Neural crest cell (in vitro differentiated cells): Measurements from ENCODE around the gene MYH7. TPM values are rescaled to one million over a fixed set of nuclear protein-coding genes. Genes with fewer than 3 reads are reported as not detected.
"Not testable (repeated sequence)": the region's sequence is repeated elsewhere in the genome, so short reads cannot be mapped to it uniquely, and the experiment has no call there.

ENCODE experiments used
- DNase-seq: peaks from one replicate; pipeline ENCODE4 v3.0.0; 2021; ENCODE audit warnings: low read depth, mixed read lengths, low spot score
- H3K27ac Mint-ChIP-seq: one replicate; pipeline ENCODE4 v1.8.0; 2021; ENCODE audit warnings: mild to moderate bottlenecking, mixed read lengths; ENCODE audit not compliant: unreplicated experiment
- H3K27me3 Mint-ChIP-seq: 2 replicates; pipeline ENCODE4 v1.8.0; 2021; ENCODE audit warnings: low read depth, mild to moderate bottlenecking, mixed read lengths
- H3K36me3 Mint-ChIP-seq: 2 replicates; pipeline ENCODE4 v1.8.0; 2021; ENCODE audit warnings: low read depth, mild to moderate bottlenecking, mixed read lengths
- H3K4me1 Mint-ChIP-seq: 2 replicates; pipeline ENCODE4 v1.8.0; 2021; ENCODE audit warnings: mixed read lengths
- H3K4me3 Mint-ChIP-seq: one replicate; pipeline ENCODE4 v1.8.0; 2021; ENCODE audit warnings: mild to moderate bottlenecking, mixed read lengths
- H3K9me3 Mint-ChIP-seq: 2 replicates; pipeline ENCODE4 v1.8.0; 2021; ENCODE audit warnings: mixed read lengths
- CTCF ChIP-seq: fragments of 200-600 bp; sonication (generic); conservative IDR thresholded peaks from 2 replicates; pipeline ENCODE4 v1.5.0; 2021; ENCODE audit warnings: antibody characterized with exemption, mild to moderate bottlenecking
- total RNA-seq: library from RNA; stranded (reverse); gene quantifications from 2 replicates; pipeline ENCODE4 v1.2.1, GENCODE V29; 2021

MYH7 gene
- total RNA-seq, 1 donor from 2014 or later: 0.05 TPM

GRCh38 chr14:23465261-23465660, 29.8 kb upstream of the MYH7 start:
- DNase-seq: no peak
- Mint-ChIP-seq H3K4me1 (peaks cover 5% of the 10 kb centered on the region), H3K9me3 (no peaks in the 10 kb centered on the region), H3K36me3 (no peaks in the 10 kb centered on the region), H3K4me3 (peak overlapping the region; percentile 28), H3K27me3 (peaks cover 7% of the 10 kb centered on the region), H3K27ac (no peak overlapping the region)
- TF ChIP-seq CTCF: no peak

GRCh38 chr14:23464700-23465099, 29.2 kb upstream of the MYH7 start:
- peaks cover 10% of the 10 kb centered on the region for H3K27me3 Mint-ChIP-seq
- peaks cover 5% of the 10 kb centered on the region for H3K4me1 Mint-ChIP-seq
- H3K9me3 Mint-ChIP-seq: no peaks in the 10 kb centered on the region
- DNase-seq: no peak
- no peak overlapping the region for H3K27ac Mint-ChIP-seq
- H3K36me3 Mint-ChIP-seq: no peaks in the 10 kb centered on the region
- no peak overlapping the region for H3K4me3 Mint-ChIP-seq
- TF ChIP-seq CTCF: no peak

- Mint-ChIP-seq H3K4me1 (peaks cover 5% of the 10 kb centered on the region), H3K9me3 (no peaks in the 10 kb centered on the region), H3K36me3 (no peaks in the 10 kb centered on the region), H3K27me3 (peaks cover 22% of the 10 kb centered on the region), H3K4me3 (no peak overlapping the region), H3K27ac (no peak overlapping the region)
- DNase-seq: no peak
- no peak for TF ChIP-seq CTCF
Measured at GRCh38 chr14:23460960-23461359, 25.5 kb upstream of the MYH7 start.

GRCh38 chr14:23457587-23458445, 22.4 kb upstream of the MYH7 start:
- TF ChIP-seq CTCF: no peak
- Mint-ChIP-seq H3K9me3 (no peaks in the 10 kb centered on the region), H3K36me3 (no peaks in the 10 kb centered on the region), H3K4me3 (no peak overlapping the region), H3K4me1 (peaks cover 6% of the 10 kb centered on the region), H3K27ac (no peak overlapping the region), H3K27me3 (peaks cover 34% of the 10 kb centered on the region)
- no peak for DNase-seq

- DNase-seq, H3K36me3 Mint-ChIP-seq, H3K4me1 Mint-ChIP-seq, H3K9me3 Mint-ChIP-seq, H3K27ac Mint-ChIP-seq, H3K4me3 Mint-ChIP-seq: not testable (repeated sequence)
- peak; percentile 36 for TF ChIP-seq CTCF
- H3K27me3 Mint-ChIP-seq: peaks cover 34% of the 10 kb centered on the region
Measured at GRCh38 chr14:23456883-23457586, 21.6 kb upstream of the MYH7 start.
